Retinal pigment epithelial cell (primary cell): Measurements from ENCODE around the gene KLHL30.
"Not testable (repeated sequence)": the region's sequence is repeated elsewhere in the genome, so short reads cannot be mapped to it uniquely, and the experiment has no call there.

Source experiments
- DNase-seq: peaks from one replicate; pipeline ENCODE4 v3.0.0-alpha.2; 2010; ENCODE audit warnings: low read depth
- H3K4me3 ChIP-seq: 2 replicates; pipeline ENCODE4 v1.5.1; 2011; ENCODE audit warnings: mild to moderate bottlenecking, low read length, control low read depth, moderate library complexity
- TF ChIP-seq, protein P1 (sequence below): conservative IDR thresholded peaks from 2 replicates; pipeline ENCODE4 v1.5.1; 2011; ENCODE audit warnings: low read depth, low read length, control low read depth, inconsistent platforms

The KLHL30 gene

DNA sequence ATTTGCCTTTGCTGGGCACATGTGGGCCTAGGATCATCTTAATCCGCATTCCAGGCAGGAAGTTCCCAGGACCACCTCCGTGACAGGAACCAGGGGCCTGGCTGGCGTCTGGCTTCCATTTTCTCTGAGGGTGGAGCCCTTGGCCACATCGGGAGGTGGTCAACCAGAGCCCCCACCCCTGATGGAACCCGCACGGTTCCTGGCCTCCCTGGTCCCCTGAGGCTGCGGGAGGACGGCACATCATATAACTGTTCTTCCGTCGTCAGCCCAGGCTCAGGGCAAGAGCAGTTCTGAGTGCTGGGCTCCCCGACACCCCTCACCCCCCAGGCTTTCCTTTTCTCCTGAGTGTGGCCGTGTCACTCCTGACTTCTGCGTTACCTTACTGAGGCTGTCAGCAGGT lies 24.9 kb upstream of the KLHL30 start:
- TF ChIP-seq, protein P1, sequence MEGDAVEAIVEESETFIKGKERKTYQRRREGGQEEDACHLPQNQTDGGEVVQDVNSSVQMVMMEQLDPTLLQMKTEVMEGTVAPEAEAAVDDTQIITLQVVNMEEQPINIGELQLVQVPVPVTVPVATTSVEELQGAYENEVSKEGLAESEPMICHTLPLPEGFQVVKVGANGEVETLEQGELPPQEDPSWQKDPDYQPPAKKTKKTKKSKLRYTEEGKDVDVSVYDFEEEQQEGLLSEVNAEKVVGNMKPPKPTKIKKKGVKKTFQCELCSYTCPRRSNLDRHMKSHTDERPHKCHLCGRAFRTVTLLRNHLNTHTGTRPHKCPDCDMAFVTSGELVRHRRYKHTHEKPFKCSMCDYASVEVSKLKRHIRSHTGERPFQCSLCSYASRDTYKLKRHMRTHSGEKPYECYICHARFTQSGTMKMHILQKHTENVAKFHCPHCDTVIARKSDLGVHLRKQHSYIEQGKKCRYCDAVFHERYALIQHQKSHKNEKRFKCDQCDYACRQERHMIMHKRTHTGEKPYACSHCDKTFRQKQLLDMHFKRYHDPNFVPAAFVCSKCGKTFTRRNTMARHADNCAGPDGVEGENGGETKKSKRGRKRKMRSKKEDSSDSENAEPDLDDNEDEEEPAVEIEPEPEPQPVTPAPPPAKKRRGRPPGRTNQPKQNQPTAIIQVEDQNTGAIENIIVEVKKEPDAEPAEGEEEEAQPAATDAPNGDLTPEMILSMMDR = no peak
- no peak for DNase-seq
- no peak overlapping the region for H3K4me3 ChIP-seq

DNA sequence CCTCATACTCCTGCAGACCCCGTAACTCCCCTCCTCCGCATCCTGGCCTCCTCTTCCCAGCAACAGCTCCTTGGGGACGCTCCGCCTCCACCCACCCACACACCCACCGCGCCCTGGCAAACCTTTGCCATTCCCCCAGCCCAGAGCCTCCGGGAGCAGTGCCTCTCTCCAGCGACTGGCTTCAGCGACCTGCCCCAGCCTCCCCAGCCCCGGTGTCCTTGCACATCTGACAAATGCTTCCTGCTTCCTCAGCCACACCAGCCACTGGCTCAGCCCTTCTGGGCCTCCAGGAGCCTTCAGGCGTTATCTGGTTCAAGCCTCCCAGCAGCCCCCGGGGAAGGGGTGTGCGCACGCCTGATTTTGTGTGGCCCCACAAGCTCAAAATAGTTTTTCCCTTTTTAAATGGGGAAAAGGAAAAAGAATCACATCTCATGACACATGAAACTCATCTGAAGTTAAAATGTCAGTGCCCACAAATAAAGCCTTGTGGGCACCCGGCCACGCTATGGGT lies 24.1 kb upstream of the KLHL30 start:
- DNase-seq = no peak
- TF ChIP-seq, protein P1 = no peak
- no peak overlapping the region for H3K4me3 ChIP-seq

DNA sequence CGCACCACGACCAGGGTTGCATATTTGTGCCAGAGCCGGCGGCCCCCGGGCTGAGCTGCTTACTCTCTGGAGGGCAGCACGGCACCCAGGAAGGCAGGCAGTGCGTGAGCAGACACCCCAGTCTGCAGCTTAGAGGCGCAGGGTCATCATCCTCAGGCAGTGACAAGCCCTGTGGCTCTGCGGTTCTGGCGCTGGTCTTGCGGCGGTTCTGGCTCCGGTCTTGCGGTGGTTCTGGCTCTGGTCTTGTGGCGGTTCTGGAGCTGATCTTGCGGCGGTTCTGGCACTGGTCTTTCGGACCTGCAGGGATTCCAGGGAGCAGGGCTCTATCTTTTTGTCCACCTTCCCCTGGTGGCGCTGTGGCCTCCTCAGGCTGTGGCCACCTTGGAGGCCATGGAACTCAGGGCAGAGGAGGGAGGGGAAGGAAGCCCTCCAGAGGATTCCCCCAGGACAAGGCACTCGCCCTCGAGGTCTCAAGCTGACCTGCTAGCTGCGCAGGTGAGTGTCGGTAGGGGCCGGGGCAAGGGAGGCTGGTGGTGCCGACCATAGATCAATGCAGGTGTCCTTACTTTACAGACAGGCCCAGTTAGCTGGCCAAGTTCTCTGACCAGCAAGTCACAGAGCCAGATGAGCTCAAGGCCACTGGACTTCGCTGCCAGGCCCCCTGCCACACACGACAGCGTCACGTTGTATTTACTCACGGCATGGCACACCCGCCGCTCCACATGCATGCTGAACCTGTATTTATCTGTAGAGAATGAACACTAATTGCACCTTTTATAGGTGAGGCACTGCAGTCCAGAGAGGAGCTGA lies 23.4 kb upstream of the KLHL30 start:
- no peak overlapping the region for H3K4me3 ChIP-seq
- DNase-seq = no peak
- TF ChIP-seq, protein P1 = no peak

DNA sequence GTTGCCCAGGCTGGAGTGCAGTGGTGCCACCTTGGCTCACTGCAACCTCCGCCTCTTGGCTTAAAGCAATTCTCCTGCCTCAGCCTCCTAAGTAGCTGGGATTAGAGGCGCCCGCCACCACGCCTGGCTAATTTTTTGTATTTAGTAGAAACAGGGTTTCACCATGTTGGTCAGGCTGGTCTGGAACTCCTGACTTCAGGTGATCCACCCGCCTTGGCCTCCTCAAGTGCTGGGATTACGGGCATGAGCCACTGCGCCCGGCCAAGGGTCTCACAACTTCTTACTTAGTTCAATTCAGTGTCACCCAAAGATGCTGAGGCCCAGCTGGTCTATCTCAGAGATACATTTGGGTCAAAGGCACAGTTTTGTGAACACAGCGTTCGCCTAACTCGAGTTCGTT lies 22.8 kb upstream of the KLHL30 start:
- H3K4me3 ChIP-seq, DNase-seq: not testable (repeated sequence)

DNA sequence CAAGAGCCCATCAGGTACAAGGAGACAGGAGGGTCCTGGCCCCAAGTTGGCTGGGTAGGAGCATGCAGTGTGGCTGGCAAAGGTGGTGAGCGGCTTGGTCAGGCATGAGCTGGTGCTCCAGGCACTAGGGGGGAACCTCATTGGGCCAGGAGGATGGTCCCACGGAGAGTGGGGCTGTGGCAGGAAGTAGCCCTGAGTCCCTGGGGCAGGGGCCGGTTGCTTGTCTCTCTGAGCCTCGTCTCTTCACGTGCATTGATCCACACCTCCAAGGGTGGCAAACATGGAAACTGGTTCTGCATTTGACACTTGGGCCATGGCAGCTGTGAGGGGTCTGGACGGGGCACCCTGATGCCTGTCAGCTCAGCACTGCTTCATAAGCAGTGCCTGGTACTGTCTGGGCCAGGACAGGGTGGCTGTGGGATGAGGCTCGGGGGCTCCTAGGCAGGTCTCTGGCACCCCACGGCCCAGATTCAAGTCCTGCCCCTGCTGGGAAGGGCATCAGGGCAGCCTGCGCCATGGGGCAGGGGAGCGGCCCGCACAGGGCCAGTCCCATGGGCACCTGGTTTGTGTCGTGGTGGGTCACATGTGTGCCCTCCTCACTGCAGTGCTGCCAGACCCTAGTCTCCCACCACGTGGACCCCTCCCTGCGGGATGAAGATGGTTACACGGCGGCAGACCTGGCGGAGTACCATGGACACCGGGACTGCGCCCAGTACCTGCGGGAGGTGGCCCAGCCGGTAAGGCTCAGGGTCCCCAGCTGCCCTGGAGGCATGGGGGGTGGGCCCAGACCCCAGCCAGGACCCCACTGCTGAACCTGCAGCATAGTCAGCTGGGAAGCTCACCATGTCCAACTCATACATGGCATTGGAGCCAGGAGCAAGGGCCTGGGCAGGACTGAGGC lies 21.9 kb upstream of the KLHL30 start:
- H3K4me3 ChIP-seq = no peak overlapping the region
- TF ChIP-seq, protein P1 = no peak
- DNase-seq = no peak

DNA sequence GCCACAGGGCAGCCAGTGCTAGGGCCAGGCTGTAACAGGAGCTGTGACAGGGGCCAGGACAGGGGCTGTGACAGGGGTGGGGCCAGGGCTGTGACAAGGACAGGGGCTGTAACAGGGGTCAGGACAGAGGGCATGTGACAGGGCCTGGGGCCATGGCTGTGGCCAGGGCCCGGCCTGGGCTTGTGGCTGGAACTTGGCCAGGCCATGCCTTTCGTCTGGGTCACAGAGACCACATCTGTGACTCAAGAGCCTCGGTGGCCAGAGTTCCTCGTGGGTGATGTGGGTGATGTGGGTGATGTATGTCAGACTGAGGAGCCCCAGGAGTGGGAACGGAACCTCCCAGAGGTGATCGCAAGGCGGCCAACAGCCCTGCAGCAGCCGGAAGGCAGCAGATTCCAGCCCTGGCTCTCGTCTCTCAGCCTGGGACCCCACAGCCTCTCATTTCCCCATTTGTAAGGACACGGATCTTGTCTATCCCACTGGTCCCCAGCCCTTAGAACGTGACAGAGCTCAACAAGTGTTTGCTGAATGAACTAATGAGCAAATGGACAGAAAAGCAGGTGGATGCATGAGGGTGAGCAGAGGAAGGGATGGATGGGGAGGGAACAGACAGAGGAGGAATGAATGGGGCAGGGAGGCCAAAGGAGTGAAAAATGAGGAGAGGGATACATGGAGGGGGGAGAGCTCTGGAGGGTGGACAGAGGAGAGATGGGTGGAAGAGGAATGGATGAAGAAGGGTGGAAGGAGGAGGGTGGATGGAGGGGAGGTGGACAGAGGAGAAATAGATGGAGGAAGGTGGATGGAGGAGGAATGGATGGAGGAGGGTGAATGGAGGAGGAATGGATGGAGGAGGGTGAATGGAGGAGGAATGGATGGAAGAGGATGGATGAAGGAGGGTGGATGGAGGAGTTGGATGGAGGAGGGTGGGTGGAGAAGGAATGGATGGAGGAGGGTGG lies 21.0 kb upstream of the KLHL30 start:
- no peak for DNase-seq
- no peak overlapping the region for H3K4me3 ChIP-seq
- TF ChIP-seq, protein P1 = no peak
